Testis (tissue), 3 donors: ENCODE results near the gene SLC24A3. TPM values are rescaled to one million over a fixed set of nuclear protein-coding genes. Genes with fewer than 3 reads are reported as not detected.

Experiments
- DNase-seq: peaks from one replicate; pipeline ENCODE4 v3.0.0-alpha.2; 2019
- H3K27ac ChIP-seq, 2 donors: fragments of 200-600 bp; sonication (generic); one replicate each; pipeline ENCODE4 v1.5.1; 2019
- H3K27me3 ChIP-seq: fragments of 200-600 bp; sonication (generic); one replicate; pipeline ENCODE4 v1.5.1; 2019
- H3K36me3 ChIP-seq: fragments of 200-600 bp; sonication (generic); one replicate; pipeline ENCODE4 v1.5.1; 2017; ENCODE audit warnings: low read depth; ENCODE audit errors: missing control alignments
- H3K4me1 ChIP-seq: fragments of 200-600 bp; sonication (generic); one replicate; pipeline ENCODE4 v1.5.1; 2019
- H3K4me3 ChIP-seq, 2 donors: fragments of 200-600 bp; sonication (generic); one replicate each; pipeline ENCODE4 v1.5.1; 2017 to 2019
- H3K9me3 ChIP-seq: fragments of 200-600 bp; sonication (generic); one replicate; pipeline ENCODE4 v1.5.1; 2017
- POLR2A ChIP-seq: fragments of 450-650 bp; IDR thresholded peaks from one replicate; pipeline ENCODE4 v1.6.1; 2017; ENCODE audit warnings: antibody characterized with exemption, mild to moderate bottlenecking, moderate library complexity
- WGBS, 2 donors: methylation state at CpG; one replicate each; pipeline ENCODE4 v1.1.5; 2018; 5-methylcytosine and 5-hydroxymethylcytosine counted together
- intact Hi-C: fragments of 100-400 bp; cut with DNase I; formaldehyde crosslinking; loops from one replicate; pipeline ENCODE4 v1.15.1; 2023; ENCODE audit warnings: low total_unique reads
- polyA plus RNA-seq: library from polyadenylated mRNA; stranded (reverse); fragments of 350-450 nt; fragmentation: Illumina TruSeq; extraction: RNeasy Lipid Tissue Mini Kit (QIAGEN cat#74804); gene quantifications from one replicate; pipeline ENCODE4 v1.2.3, GENCODE V29; 2014; ENCODE audit warnings: low read depth, low replicate concordance; ENCODE audit not compliant: insufficient read depth
- total RNA-seq, 2 donors: library from RNA; depleted of rRNA; stranded (reverse); fragments of >200 nt; gene quantifications; one replicate each; pipeline ENCODE4 v1.2.3, GENCODE V29; 2016
- TF ChIP-seq, protein P1 (sequence below), 3 experiments: fragments of 450-650 bp in 2 of 3; fragments of 200-600 bp in 1 of 3; sonication (generic) in 1 of 3; IDR thresholded peaks; one replicate each; pipeline ENCODE4 v1.5.1; 2016 to 2019; ENCODE audit warnings: antibody characterized with exemption in 3 of 3, mild to moderate bottlenecking in 2 of 3, moderate library complexity in 1 of 3

SLC24A3 gene
- total and polyA plus RNA-seq, 3 donors from 2014 or later, result 2.4 to 4.5 (median 3.8) TPM

DNA sequence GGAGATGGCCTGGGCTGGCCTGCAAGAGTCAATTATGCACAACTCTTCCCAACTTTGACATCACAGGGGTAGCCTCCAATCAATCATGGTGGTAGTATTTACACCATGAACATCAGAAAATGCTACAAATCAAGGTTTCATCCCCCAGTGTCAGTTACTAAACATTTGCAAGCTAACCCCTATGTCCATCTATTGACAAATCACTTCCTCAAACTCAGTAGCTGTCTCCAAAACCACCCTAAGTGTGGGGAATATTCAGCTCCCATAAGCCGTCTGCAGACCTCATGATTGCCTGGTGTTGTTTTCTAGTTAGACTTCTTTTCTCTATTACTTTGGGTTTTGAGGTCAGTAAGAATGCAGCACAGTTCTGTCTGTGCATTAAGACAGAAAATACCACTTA is 344.8 kb downstream of the SLC24A3 start:
- H3K4me1 ChIP-seq, result no peaks in the 10 kb centered on the region
- no peak overlapping the region for H3K27ac ChIP-seq
- no peaks in the 10 kb centered on the region for H3K27me3 ChIP-seq
- 94 to 100% methylated on average over 1 of the region's 1 CpG for WGBS, 2 donors
- no peaks in the 10 kb centered on the region for H3K9me3 ChIP-seq
- H3K36me3 ChIP-seq, result no peaks in the 10 kb centered on the region
- TF ChIP-seq POLR2A, result no peak
- TF ChIP-seq, protein P1, sequence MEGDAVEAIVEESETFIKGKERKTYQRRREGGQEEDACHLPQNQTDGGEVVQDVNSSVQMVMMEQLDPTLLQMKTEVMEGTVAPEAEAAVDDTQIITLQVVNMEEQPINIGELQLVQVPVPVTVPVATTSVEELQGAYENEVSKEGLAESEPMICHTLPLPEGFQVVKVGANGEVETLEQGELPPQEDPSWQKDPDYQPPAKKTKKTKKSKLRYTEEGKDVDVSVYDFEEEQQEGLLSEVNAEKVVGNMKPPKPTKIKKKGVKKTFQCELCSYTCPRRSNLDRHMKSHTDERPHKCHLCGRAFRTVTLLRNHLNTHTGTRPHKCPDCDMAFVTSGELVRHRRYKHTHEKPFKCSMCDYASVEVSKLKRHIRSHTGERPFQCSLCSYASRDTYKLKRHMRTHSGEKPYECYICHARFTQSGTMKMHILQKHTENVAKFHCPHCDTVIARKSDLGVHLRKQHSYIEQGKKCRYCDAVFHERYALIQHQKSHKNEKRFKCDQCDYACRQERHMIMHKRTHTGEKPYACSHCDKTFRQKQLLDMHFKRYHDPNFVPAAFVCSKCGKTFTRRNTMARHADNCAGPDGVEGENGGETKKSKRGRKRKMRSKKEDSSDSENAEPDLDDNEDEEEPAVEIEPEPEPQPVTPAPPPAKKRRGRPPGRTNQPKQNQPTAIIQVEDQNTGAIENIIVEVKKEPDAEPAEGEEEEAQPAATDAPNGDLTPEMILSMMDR (IDR thresholded peaks at IDR 0.05), result no peak
- no peak for DNase-seq
- intact Hi-C loops, result no loop called here
- H3K4me3 ChIP-seq, result no peak overlapping the region

- no peak for DNase-seq
- Histone ChIP-seq H3K4me1 (no peaks in the 10 kb centered on the region), H3K36me3 (no peaks in the 10 kb centered on the region), H3K4me3 (no peak overlapping the region), H3K27ac (no peak overlapping the region), H3K9me3 (no peaks in the 10 kb centered on the region), H3K27me3 (no peaks in the 10 kb centered on the region)
- intact Hi-C loops, result no loop called here
- TF ChIP-seq POLR2A, result no peak
- TF ChIP-seq, protein P1 (IDR thresholded peaks at IDR 0.05), result no peak
- WGBS, 2 donors, result 45 to 47% methylated on average over 8 of the region's 8 CpGs
Measured at GRCh38 chr20:19560881-19561480, 348.5 kb downstream of the SLC24A3 start.

DNA sequence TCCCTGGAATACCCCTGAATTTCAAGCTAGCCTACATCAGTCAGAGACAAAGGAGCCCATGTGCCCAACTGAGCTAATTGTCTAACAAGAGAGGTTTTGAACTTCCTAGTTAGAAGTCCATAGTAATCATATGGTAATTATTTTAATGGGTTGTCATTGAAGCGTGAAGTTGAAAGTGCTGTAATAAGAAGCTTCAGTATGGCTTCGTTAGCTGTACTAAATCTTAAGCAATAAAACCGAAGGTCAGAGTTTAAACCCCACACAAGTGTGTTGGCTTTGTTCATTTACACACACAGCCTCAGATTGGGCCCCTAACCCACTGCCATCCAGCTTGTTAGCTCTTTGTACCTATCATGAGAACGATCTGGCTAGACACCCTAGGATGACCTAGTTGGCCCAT is 350.0 kb downstream of the SLC24A3 start:
- H3K4me1 ChIP-seq, result no peaks in the 10 kb centered on the region
- no peaks in the 10 kb centered on the region for H3K27me3 ChIP-seq
- no peak for TF ChIP-seq POLR2A
- TF ChIP-seq, protein P1 (IDR thresholded peaks at IDR 0.05), result no peak
- DNase-seq, result no peak
- no peak overlapping the region for H3K4me3 ChIP-seq
- no peaks in the 10 kb centered on the region for H3K9me3 ChIP-seq
- H3K36me3 ChIP-seq, result no peaks in the 10 kb centered on the region
- intact Hi-C loops, result no loop called here
- WGBS, 2 donors, result 77 to 87% methylated on average over 4 of the region's 4 CpGs
- H3K27ac ChIP-seq, result no peak overlapping the region

DNA sequence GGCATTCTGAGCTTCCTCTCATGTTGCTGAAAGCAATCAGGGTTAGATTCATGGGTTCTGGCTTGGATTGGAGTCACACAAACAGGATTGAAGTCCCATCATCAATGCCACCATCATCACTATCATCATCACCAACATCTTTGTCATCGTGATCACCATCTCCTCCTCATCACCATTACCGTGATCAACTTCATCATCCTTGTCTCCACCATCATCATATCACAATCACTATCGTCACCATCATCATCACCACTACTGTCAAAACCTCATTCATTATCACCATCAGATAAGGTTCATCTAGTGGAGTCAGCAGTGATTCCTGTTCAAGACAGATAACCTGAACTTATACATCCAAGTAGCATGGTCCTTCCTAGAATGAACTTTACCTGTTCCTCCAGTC is 351.8 kb downstream of the SLC24A3 start:
- WGBS, 2 donors, result 90 to 94% methylated on average over 3 of the region's 3 CpGs
- H3K36me3 ChIP-seq, result no peaks in the 10 kb centered on the region
- DNase-seq, result no peak
- intact Hi-C loops, result no loop called here
- H3K9me3 ChIP-seq, result no peaks in the 10 kb centered on the region
- no peak overlapping the region for H3K4me3 ChIP-seq
- H3K27me3 ChIP-seq, result no peaks in the 10 kb centered on the region
- H3K4me1 ChIP-seq, result no peaks in the 10 kb centered on the region
- no peak for TF ChIP-seq POLR2A
- TF ChIP-seq, protein P1 (IDR thresholded peaks at IDR 0.05), result no peak
- H3K27ac ChIP-seq, result no peak overlapping the region

DNA sequence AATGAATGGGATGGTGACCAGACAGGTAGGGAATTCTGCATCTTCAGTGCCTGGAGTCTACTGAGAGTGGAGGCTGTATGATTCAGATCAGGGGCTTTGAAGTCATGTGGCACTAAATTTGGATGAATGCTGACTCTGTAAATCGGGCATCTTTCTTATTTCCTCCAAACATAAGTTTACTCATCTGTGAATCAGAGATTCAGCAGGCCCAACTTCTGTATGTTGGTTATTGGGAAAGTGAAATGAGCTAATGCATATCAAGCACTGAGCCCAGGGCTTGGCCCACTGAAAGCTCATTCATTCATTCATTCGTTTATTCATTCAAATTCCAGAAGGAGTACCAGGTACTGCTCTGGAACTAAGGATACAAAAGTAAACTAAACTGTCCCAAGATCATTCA is 353.3 kb downstream of the SLC24A3 start:
- no peak for DNase-seq
- intact Hi-C loops, result no loop called here
- Histone ChIP-seq H3K4me3 (no peak overlapping the region), H3K27me3 (no peaks in the 10 kb centered on the region), H3K4me1 (no peaks in the 10 kb centered on the region), H3K27ac (no peak overlapping the region), H3K36me3 (no peaks in the 10 kb centered on the region), H3K9me3 (no peaks in the 10 kb centered on the region)
- TF ChIP-seq POLR2A, result no peak
- TF ChIP-seq, protein P1 (IDR thresholded peaks at IDR 0.05), result no peak
- WGBS, 2 donors, result 80 to 82% methylated on average over 2 of the region's 2 CpGs
